Caco-2 (cell line): ENCODE measurements around the gene ERFL. TPM values are rescaled to one million over a fixed set of nuclear protein-coding genes. Genes with fewer than 3 reads are reported as not detected.

Source experiments
- BruUV-seq: library from RNA; stranded (reverse); fragments of 400-500 nt; replicated peaks from 2 replicates; lab custom pipeline; 2021; lab: Mats Ljungman, UMichigan
- CTCF ChIA-PET: fragments of 300-600 bp; sonication (Branson Sonifier 250); formaldehyde crosslinking; loops from one replicate; lab custom pipeline; 2022; ENCODE audit warnings: antibody characterized with exemption; lab: Charles Lee
- POLR2A ChIA-PET: fragments of 300-600 bp; sonication (Branson Sonifier 250); formaldehyde crosslinking; loops from one replicate; lab custom pipeline; 2022; ENCODE audit warnings: antibody characterized with exemption; lab: Charles Lee
- DNase-seq, 2 experiments: peaks; one replicate each; pipeline versions ENCODE4 v3.0.0 to v3.0.0-alpha.2; 2020 to 2022
- H3K27me3 ChIP-seq: replicated peaks from 2 replicates; pipeline ENCODE4 v1.6.0; 2011; ENCODE audit warnings: low read length; ENCODE audit not compliant: control insufficient read depth, insufficient read depth
- H3K36me3 ChIP-seq: 2 replicates; pipeline ENCODE4 v1.5.1; 2011; ENCODE audit warnings: low read length; ENCODE audit not compliant: control insufficient read depth, insufficient read depth
- H3K4me1 ChIP-seq: fragments of 250-450 bp; sonication (Bioruptor Pico); 2 replicates; pipeline ENCODE4 v1.5.1; 2020; ENCODE audit warnings: mild to moderate bottlenecking
- H3K4me3 ChIP-seq: 2 replicates; pipeline ENCODE4 v1.5.1; 2011; ENCODE audit warnings: low read depth, mild to moderate bottlenecking, control low read depth, low read length
- H3K9me3 ChIP-seq: fragments of 250-450 bp; sonication (Bioruptor Pico); 2 replicates; pipeline ENCODE4 v1.5.1; 2020; ENCODE audit warnings: mild to moderate bottlenecking, moderate library complexity
- H3K27ac Mint-ChIP-seq: one replicate; pipeline ENCODE4 v1.8.0; 2022; ENCODE audit warnings: mixed read lengths; ENCODE audit not compliant: unreplicated experiment
- H3K27me3 Mint-ChIP-seq: one replicate; pipeline ENCODE4 v1.8.0; 2022; ENCODE audit warnings: mixed read lengths; ENCODE audit not compliant: insufficient read depth, unreplicated experiment
- H3K36me3 Mint-ChIP-seq: one replicate; pipeline ENCODE4 v1.8.0; 2022; ENCODE audit warnings: mild to moderate bottlenecking, mixed read lengths; ENCODE audit not compliant: insufficient read depth, unreplicated experiment
- H3K4me1 Mint-ChIP-seq: one replicate; pipeline ENCODE4 v1.8.0; 2022; ENCODE audit warnings: low read depth, mixed read lengths; ENCODE audit not compliant: unreplicated experiment
- H3K4me3 Mint-ChIP-seq: one replicate; pipeline ENCODE4 v1.8.0; 2022; ENCODE audit warnings: mild to moderate bottlenecking, moderate library complexity, mixed read lengths; ENCODE audit not compliant: unreplicated experiment
- H3K9me3 Mint-ChIP-seq: one replicate; pipeline ENCODE4 v1.8.0; 2022; ENCODE audit warnings: mixed read lengths; ENCODE audit not compliant: unreplicated experiment
- CTCF ChIP-seq, 2 experiments: fragments of 200-600 bp in 1 of 2; IDR thresholded peaks; 1 replicate in 1 of 2; 2 replicates in 1 of 2; pipeline versions ENCODE4 v1.5.1 to v1.8.0; 2011 to 2022; ENCODE audit warnings: antibody characterized with exemption in 1 of 2, control low read depth in 1 of 2, inconsistent platforms in 1 of 2, low read depth in 1 of 2, low read length in 1 of 2, mild to moderate bottlenecking in 1 of 2, moderate library complexity in 1 of 2; ENCODE audit not compliant: insufficient read depth in 1 of 2, severe bottlenecking in 1 of 2, unreplicated experiment in 1 of 2
- intact Hi-C: fragments of 100-400 bp; cut with micrococcal nuclease; formaldehyde crosslinking; loops from one replicate; pipeline ENCODE4 v1.10.0; 2022; ENCODE audit not compliant: unreplicated experiment
- total RNA-seq: library from RNA; stranded (reverse); gene quantifications from 2 replicates; pipeline ENCODE4 v1.2.3, GENCODE V29; 2022

ERFL gene
- total RNA-seq, 1 experiment from 2014 or later, result 0.23 TPM

DNA sequence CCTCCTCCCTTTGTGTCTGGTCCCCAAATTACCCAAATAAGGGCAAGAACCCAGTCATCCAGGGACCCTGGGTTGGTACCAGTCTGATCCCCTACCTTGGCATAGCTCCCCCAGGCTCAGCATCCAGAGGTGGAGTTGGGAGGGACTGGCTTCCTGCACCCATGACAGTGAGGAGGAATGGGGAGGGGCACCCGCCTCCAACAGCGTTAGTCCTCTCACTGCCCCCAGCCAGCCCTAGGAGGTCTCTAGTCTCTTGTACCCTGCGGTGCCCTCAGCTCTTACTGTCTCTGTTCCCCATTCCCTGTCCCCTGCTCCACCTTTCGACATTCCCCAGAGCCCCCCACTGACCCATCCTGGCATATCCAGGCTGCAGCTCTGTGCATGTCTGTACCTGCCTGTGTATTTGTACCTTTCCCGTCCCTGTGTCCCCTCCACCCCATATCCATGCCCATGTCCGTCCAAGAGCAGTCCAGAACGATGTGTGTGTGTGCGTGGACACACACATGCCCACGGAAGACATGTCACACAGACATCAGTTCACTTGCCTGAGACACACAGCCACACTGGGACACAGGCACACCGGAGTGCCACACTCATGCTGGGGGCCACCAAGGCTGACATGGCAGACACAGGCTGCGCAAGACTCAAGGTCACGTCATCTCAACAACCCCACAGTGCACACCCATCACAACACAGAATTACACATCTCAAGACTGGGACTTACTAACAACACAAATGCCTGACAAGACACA, 17.8 kb downstream of the ERFL start:
- POLR2A ChIA-PET, result no interaction called here
- peaks cover 3% of the 10 kb centered on the region; the same call in 1 of the 2 replicates for H3K36me3 ChIP-seq
- H3K4me1 ChIP-seq, result peaks cover 5% of the 10 kb centered on the region
- Mint-ChIP-seq H3K27ac (no peak overlapping the region), H3K4me3 (no peak overlapping the region), H3K4me1 (peaks cover 14% of the 10 kb centered on the region), H3K36me3 (peaks cover 7% of the 10 kb centered on the region), H3K27me3 (peaks cover 5% of the 10 kb centered on the region), H3K9me3 (no peaks in the 10 kb centered on the region)
- TF ChIP-seq CTCF (IDR thresholded peaks at IDR 0.05; ENCODE audit: insufficient read depth in 1 of 2, low read depth in 1 of 2, low read length in 1 of 2, severe bottlenecking in 1 of 2, unreplicated experiment in 1 of 2), result no peak
- DNase-seq, result no peak
- H3K4me3 ChIP-seq, result no peak overlapping the region
- no peaks in the 10 kb centered on the region for H3K9me3 ChIP-seq
- no TSS peak for BruUV-seq
- CTCF ChIA-PET, result no interaction called here
- H3K27me3 ChIP-seq, result no peaks in the 10 kb centered on the region; the same call in 1 of the 2 replicates
- intact Hi-C loops, result no loop called here

DNA sequence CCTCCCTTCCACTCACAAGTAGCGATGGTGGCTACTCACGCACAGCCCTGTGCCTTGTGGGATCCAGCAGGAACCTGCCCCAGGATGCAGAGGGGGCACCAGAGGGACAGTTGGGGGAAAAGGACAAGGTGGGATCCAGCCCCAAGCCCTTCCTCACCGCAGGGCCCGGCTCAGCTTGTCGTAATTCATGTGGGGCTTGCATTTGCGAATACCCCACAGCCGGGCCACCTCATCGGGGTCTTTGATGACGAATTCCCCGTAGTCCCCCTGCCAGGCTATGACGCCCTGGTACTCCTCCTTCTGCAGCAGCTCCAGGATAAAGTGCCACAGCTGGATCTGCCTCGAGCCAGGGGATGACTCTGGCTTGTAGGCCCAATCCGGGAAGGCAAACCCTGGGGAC, 18.5 kb downstream of the ERFL start:
- TF ChIP-seq CTCF (IDR thresholded peaks at IDR 0.05; ENCODE audit: insufficient read depth in 1 of 2, low read depth in 1 of 2, low read length in 1 of 2, severe bottlenecking in 1 of 2, unreplicated experiment in 1 of 2), result no peak

GRCh38 chr19:41908724-41909464, 19.4 kb downstream of the ERFL start:
- Histone ChIP-seq H3K4me1 (peaks cover 19% of the 10 kb centered on the region), H3K9me3 (no peaks in the 10 kb centered on the region), H3K36me3 (peaks cover 3% of the 10 kb centered on the region), H3K4me3 (no peak overlapping the region), H3K27me3 (no peaks in the 10 kb centered on the region; the same call in 1 of the 2 replicates)
- no peaks in the 10 kb centered on the region for H3K27me3 Mint-ChIP-seq
- peaks cover 28% of the 10 kb centered on the region for H3K4me1 Mint-ChIP-seq
- no peak for DNase-seq
- BruUV-seq, result no TSS peak
- H3K27ac Mint-ChIP-seq, result no peak overlapping the region
- no peaks in the 10 kb centered on the region for H3K9me3 Mint-ChIP-seq
- intact Hi-C loops, result no loop called here
- CTCF ChIA-PET, result no interaction called here
- no peak for TF ChIP-seq CTCF (IDR thresholded peaks at IDR 0.05; ENCODE audit: insufficient read depth in 1 of 2, low read depth in 1 of 2, low read length in 1 of 2, severe bottlenecking in 1 of 2, unreplicated experiment in 1 of 2)
- POLR2A ChIA-PET, result no interaction called here
- peaks cover 18% of the 10 kb centered on the region for H3K36me3 Mint-ChIP-seq
- H3K4me3 Mint-ChIP-seq, result no peak overlapping the region

More for the DNA sequence above, 18.5 kb downstream of the ERFL start:
- no peaks in the 10 kb centered on the region for H3K9me3 ChIP-seq
- no peaks in the 10 kb centered on the region; the same call in 1 of the 2 replicates for H3K27me3 ChIP-seq
- H3K4me1 ChIP-seq, result peaks cover 12% of the 10 kb centered on the region
- ChIA-PET CTCF (no interaction called here), POLR2A (no interaction called here)
- Mint-ChIP-seq H3K4me3 (no peak overlapping the region), H3K36me3 (peaks cover 11% of the 10 kb centered on the region), H3K27me3 (peaks cover 5% of the 10 kb centered on the region), H3K9me3 (no peaks in the 10 kb centered on the region), H3K4me1 (peaks cover 22% of the 10 kb centered on the region), H3K27ac (no peak overlapping the region)
- no peak for DNase-seq
- H3K4me3 ChIP-seq, result no peak overlapping the region
- BruUV-seq, result no TSS peak
- intact Hi-C loops, result no loop called here
- H3K36me3 ChIP-seq, result peaks cover 3% of the 10 kb centered on the region; the same call in 1 of the 2 replicates
